HG02938 (cell line): ENCODE data around the gene TRMU.
A peak's percentile ranks its signal among the peaks of the same experiment; 100 is the strongest.

Experiments
- ATAC-seq: cut with Tn5 transposase; IDR thresholded peaks from one replicate; pipeline ENCODE4 v1.9.1; 2021; ENCODE audit warnings: mild to moderate bottlenecking, moderate library complexity; ENCODE audit not compliant: unreplicated experiment

Gene TRMU

GRCh38 chr22:46335201-46336118 lies at the start of gene TRMU:
Gene TRMU (plus strand): TSS chr22:46335714. CDS start chr22:46335765, 51 bp downstream.
- ATAC-seq, result peak; percentile 58

DNA sequence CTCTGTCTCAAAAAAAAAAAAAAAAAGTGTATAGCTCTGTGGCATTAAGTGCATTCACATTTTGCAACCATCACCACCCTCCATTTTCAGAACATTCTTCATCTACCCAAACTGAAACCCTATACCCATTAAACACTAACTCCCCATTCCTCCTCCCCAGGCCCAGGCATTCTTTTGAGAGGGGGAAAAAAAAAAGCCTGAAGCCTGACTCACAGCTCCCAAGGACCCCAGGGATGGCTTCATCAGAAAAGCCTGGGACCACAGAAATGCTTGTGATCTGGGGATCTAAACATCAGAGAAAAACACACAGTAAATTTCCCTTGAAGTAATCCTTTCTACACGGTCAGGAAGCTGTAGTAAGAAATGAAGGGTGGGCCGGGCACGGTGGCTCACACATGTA lies 49.5 kb upstream of the TRMU start:
- ATAC-seq, result no peak

DNA sequence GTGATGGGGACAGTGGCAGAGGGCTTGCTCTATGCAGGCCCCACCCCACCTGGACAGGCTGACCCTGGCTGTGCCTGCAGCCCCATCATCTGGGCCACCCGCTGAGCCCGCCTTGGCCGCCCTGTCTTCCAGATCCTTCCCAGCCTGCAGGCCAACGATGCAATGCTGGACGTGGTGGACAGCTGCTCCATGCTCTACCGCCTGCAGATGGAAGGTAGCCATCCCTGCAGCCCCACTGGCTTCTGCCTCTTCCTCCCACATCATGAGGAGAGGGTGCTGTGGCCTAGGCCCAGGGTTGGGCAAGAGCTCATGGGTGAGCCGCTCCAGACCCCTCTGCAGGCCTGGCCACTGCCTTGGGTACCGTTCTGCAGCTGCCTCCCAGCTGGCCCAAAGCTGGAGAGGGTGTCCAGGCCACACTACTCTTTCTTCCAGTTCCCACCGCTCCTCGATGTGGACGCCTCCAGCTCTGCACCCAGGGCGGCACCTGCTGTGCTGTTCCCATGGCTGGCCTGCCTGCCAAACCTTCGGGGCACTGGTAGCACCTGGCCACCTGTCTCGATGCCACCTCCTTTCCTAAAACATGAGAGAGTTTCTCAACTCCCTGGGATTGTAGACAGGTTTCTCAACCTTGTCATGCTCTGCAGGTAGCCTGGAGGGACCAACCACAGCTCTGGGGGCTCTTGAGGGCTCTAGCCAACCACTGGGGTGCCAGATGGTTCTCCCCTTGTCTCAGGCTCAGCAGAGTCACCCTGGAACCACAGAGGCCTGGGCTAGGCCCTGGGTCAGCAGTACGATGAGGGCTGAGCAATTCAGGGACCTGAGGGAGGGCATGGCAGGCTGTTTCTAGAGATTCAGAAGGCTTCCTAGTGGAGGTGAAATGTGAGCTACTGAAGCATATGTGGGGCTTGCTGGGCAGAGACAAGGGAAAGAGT lies 48.3 kb upstream of the TRMU start:
- ATAC-seq, result no peak

GRCh38 chr22:46287873-46288751 lies 47.4 kb upstream of the TRMU start:
- ATAC-seq, result no peak

- no peak for ATAC-seq
Observed at GRCh38 chr22:46288846-46289243, 46.7 kb upstream of the TRMU start.

- ATAC-seq, result no peak
Observed at GRCh38 chr22:46289244-46289891, 46.1 kb upstream of the TRMU start.

DNA sequence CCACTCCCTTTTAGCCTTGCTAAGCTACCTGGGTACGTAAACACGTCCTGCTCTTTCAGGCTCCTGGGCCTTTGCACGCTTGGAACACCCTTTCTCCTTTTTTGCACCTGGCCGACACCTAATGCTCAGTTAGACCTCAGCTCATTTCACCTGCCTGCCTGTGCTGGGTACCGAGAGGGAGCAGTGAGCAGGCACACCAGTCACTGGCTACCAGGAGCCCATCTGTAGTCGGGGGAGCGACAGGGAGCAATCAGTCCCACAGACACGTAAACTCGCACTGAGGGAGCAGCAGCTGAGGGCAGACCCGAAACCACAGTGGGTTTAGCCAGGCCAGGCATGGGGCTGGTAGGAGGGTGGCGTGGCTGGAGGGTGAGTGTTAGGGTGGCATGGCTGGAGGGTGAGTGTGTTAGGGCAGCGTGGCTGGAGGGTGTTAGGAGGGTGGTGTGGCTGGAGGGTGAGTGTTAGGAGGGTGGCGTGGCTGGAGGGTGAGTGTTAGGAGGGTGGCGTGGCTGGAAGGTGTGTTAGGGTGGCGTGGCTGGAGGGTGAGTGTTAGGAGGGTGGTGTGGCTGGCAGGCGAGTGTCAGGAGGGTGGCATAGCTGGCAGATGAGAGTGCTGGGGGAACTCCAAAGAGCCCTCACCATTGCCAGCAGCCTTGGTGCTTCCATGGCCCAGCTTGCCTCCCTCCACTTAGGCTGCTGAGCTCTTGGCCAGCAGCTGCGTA lies 45.2 kb upstream of the TRMU start:
- ATAC-seq, result no peak

GRCh38 chr22:46290843-46291785 lies 44.4 kb upstream of the TRMU start:
- no peak for ATAC-seq

DNA sequence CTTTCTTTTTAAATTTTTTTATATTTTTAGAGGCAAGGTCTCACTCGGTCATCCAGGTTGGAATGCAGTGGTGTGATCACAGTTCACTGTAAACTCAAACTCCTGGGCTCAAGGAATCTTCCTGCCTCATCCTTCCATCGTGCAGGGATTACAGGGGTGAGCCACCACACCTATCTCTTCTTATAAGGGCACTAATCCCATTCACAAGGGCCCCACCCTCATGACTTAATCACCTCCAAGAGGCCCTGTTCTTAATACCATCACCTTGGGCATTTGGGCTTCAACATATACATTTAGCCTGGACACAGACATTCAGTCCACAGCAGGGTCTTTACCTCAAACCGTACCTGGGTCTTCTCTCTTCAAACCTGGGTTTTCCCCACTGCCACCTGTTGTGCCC lies 43.3 kb upstream of the TRMU start:
- no peak for ATAC-seq

- ATAC-seq, result no peak
Observed at GRCh38 chr22:46292732-46293131, 42.8 kb upstream of the TRMU start.

- no peak for ATAC-seq
Observed at GRCh38 chr22:46293577-46294260, 41.8 kb upstream of the TRMU start.

DNA sequence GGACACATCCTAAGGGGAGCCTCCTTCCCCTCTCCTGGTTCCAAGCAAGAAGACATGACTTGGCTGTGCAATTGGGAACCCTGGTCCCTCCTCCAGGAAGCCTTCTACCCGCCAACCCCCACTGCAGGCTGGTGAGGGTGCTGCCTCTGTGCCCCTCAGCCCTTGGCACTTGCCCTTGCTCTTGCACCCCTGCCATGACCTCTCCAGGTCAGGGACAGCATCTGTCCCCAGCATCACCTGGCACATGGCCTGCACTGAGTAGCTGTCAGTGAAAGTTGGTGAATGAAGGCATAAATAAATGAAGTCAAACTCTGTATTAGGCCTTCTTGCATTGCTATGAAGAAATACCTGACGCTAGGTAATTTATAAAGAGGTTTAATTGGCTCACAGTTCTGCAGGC lies 40.7 kb upstream of the TRMU start:
- ATAC-seq, result no peak

DNA sequence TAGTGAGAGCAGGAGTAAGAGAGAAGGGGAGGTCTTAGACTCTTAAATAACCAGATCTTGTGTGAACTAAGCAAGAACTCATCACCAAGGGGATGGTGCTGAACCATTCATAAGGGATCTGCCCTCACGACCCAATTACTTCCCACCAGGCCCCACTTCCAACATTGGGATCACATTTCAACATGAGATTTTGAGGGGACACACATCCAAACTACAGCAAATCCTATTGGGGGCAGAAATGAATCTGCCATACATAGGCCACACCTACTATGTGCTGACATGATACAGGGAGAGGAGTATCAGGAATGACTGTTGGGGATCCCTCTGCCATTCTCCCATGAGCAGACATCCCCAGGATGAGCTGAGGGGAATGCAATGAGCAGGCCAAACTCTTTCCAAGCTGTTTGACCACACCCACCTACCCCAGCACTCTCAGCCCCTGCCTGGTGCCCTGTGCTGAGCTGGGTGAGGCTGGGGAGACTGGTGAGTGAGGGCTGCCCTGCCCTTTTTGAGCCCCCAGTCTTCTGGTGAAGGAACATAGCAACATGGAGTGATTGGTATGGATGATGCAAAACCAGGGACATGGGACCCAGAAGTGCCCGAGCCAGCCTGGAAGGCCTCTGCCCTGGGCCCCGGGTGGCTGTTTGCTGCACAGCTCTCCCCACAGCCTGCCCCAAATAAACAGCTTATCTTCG lies 40.1 kb upstream of the TRMU start:
- no peak for ATAC-seq

- ATAC-seq, result peak; percentile 90
Observed at GRCh38 chr22:46296257-46297150, 39.0 kb upstream of the TRMU start, which contains the start of gene GTSE1. Gene GTSE1 (plus strand): TSS chr22:46296870. CDS start chr22:46297401, 531 bp downstream.

GRCh38 chr22:46297151-46297812 lies 38.2 kb upstream of the TRMU start:
- no peak for ATAC-seq

- no peak for ATAC-seq
Observed at GRCh38 chr22:46299101-46299500, 36.4 kb upstream of the TRMU start.
